ENCODE measurements around the gene REST.
"Not testable (repeated sequence)": the region's sequence is repeated elsewhere in the genome, so short reads cannot be mapped to it uniquely, and the experiment has no call there.

REST gene

GRCh38 chr4:56908206-56909085, 746 bp downstream of the REST start:
- DNase-seq: peak in 12 of 14 donors; percentile 39 to 87 (median 68)

- peak in 12 of 14 donors; percentile 24 to 87 (median 60) for DNase-seq
Observed at GRCh38 chr4:56909086-56909894, 1.6 kb downstream of the REST start.

- peak in 1 of 14 donors; percentile 1 for DNase-seq
Observed at GRCh38 chr4:56910172-56910967, 2.7 kb downstream of the REST start.

- no peak for DNase-seq
Observed at GRCh38 chr4:56914336-56914735, 6.6 kb downstream of the REST start.

- not testable (repeated sequence) for DNase-seq
Observed at GRCh38 chr4:56914977-56915376, 7.3 kb downstream of the REST start.

- no peak for DNase-seq
Observed at GRCh38 chr4:56927196-56927595, 19.5 kb downstream of the REST start.

GRCh38 chr4:56930638-56931037, 22.9 kb downstream of the REST start:
- no peak for DNase-seq

- DNase-seq: no peak
Observed at GRCh38 chr4:56931924-56932323, 24.2 kb downstream of the REST start.

GRCh38 chr4:56937262-56937661, 29.6 kb downstream of the REST start:
- DNase-seq: no peak

GRCh38 chr4:56939826-56940225, 32.1 kb downstream of the REST start:
- DNase-seq: not testable (repeated sequence)

- no peak for DNase-seq
Observed at GRCh38 chr4:56940403-56940802, 32.7 kb downstream of the REST start.

GRCh38 chr4:56940971-56941370, 33.3 kb downstream of the REST start:
- DNase-seq: no peak

GRCh38 chr4:56941403-56941802, 33.7 kb downstream of the REST start:
- DNase-seq: no peak

GRCh38 chr4:56953680-56954520, 46.2 kb downstream of the REST start:
- peak in 6 of 14 donors; percentile 1 to 31 (median 6) for DNase-seq

GRCh38 chr4:56958111-56958517, 50.4 kb downstream of the REST start:
- peak in 7 of 14 donors; percentile 4 to 54 (median 25) for DNase-seq

- DNase-seq: no peak
Observed at GRCh38 chr4:56959100-56959499, 51.4 kb downstream of the REST start.

GRCh38 chr4:56961107-56961500, 53.4 kb downstream of the REST start:
- DNase-seq: no peak

- no peak for DNase-seq
Observed at GRCh38 chr4:56971383-56971782, 63.7 kb downstream of the REST start.

- no peak for DNase-seq
Observed at GRCh38 chr4:56972389-56972788, 64.7 kb downstream of the REST start.

- DNase-seq: no peak
Observed at GRCh38 chr4:56972809-56973208, 65.1 kb downstream of the REST start.

- no peak for DNase-seq
Observed at GRCh38 chr4:56973336-56973735, 65.6 kb downstream of the REST start.
